HG02610 (cell line): ENCODE data around the gene KDM2A.

Experiments
- ATAC-seq: cut with Tn5 transposase; IDR thresholded peaks from one replicate; pipeline ENCODE4 v1.9.1; 2021; ENCODE audit warnings: mild to moderate bottlenecking, moderate library complexity; ENCODE audit not compliant: unreplicated experiment

Gene KDM2A

DNA sequence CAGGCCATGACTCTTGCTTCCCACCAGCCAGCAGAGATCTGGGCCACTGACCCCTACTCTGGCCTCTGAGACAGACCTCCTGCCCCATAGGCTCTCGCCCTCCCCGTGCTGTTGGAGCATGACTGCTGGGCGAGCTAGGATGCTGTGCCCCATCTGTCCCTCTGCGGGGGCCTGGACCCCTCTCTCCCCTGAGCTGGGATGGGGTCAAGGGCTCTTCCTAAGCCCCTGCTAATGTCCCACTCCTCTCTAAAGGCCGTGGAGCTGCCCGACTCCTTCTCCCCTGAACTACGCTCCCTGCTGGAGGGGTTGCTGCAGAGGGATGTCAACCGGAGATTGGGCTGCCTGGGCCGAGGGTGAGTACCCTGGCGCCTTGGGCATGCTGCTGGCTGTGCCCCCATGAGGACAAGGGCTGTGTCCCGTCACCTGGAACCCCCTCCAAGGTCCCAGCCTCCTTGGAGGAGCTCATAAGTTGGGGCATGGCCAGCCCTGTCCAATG is 163.9 kb downstream of the KDM2A start:
- no peak for ATAC-seq

DNA sequence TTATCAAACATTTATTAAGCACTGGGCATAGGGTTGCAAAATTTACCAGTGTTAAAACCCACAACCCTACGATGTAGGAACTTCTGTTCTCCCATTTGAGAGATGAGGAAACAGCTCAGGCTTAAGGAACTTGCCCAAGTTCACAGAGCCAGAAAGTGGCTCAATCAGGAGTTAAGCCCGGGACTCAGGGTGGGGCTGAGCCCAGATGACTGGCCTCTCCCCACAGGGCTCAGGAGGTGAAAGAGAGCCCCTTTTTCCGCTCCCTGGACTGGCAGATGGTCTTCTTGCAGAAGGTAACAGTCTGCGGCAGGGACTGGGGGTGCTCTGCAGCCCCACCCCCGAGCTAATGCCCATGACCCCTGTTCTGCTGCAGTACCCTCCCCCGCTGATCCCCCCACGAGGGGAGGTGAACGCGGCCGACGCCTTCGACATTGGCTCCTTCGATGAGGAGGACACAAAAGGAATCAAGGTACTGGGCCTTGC is 164.5 kb downstream of the KDM2A start:
- ATAC-seq: no peak

DNA sequence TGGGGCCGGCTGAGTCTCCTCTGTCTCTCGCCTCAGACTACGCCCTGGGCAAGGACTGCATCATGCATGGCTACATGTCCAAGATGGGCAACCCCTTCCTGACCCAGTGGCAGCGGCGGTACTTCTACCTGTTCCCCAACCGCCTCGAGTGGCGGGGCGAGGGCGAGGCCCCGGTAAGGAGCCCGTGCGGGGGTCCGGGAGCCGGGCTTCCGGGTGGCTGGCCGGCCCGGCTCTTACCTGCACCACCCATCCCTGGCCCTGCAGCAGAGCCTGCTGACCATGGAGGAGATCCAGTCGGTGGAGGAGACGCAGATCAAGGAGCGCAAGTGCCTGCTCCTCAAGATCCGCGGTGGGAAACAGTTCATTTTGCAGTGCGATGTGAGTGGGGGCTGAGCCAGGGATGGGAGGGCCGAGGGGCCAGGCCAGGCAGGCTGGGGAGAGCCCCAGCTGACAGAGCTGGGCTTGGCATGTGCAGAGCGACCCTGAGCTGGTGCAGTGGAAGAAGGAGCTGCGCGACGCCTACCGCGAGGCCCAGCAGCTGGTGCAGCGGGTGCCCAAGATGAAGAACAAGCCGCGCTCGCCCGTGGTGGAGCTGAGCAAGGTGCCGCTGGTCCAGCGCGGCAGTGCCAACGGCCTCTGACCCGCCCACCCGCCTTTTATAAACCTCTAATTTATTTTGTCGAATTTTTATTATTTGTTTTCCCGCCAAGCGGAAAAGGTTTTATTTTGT is 165.9 kb downstream of the KDM2A start:
- no peak for ATAC-seq

DNA sequence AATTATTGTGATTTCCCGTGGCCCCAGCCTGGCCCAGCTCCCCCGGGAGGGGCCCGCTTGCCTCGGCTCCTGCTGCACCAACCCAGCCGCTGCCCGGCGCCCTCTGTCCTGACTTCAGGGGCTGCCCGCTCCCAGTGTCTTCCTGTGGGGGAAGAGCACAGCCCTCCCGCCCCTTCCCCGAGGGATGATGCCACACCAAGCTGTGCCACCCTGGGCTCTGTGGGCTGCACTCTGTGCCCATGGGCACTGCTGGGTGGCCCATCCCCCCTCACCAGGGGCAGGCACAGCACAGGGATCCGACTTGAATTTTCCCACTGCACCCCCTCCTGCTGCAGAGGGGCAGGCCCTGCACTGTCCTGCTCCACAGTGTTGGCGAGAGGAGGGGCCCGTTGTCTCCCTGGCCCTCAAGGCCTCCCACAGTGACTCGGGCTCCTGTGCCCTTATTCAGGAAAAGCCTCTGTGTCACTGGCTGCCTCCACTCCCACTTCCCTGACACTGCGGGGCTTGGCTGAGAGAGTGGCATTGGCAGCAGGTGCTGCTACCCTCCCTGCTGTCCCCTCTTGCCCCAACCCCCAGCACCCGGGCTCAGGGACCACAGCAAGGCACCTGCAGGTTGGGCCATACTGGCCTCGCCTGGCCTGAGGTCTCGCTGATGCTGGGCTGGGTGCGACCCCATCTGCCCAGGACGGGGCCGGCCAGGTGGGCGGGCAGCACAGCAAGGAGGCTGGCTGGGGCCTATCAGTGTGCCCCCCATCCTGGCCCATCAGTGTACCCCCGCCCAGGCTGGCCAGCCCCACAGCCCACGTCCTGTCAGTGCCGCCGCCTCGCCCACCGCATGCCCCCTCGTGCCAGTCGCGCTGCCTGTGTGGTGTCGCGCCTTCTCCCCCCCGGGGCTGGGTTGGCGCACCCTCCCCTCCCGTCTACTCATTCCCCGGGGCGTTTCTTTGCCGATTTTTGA is 166.8 kb downstream of the KDM2A start:
- ATAC-seq: no peak

DNA sequence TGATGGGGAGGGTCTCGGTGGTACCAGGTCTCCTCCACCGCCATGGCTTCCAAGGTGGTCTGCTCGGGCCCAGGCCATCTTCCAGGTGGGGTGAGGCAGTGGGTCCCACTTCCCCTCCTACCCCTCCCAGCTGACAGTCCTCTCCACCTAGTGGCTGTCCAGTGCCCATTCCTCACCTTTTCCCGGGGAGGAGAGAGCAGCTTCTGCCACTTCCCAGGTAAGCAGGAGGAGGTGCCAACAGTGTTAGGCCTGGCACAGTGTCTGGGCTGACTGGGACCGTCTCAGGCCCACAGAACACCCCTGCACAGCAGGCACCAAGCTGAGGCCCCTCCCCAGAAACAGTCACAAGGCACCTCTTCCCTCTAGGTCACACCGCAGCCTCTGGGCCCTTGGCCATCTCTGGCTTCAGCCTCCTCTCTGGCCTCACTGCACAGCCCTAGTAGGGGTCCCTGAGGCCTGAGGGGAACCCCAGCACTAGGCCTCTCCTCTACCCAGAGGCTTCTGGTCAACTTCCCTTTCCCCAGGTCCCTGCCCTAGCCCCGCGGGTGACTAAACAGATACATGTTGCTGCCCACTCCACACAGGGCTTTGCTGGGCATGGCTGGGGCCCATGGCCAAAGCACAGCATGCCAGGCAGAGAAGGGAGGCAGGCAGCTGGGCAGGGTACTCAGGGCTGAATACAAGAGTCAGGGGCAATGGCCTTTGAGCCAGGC is 167.7 kb downstream of the KDM2A start:
- no peak for ATAC-seq

DNA sequence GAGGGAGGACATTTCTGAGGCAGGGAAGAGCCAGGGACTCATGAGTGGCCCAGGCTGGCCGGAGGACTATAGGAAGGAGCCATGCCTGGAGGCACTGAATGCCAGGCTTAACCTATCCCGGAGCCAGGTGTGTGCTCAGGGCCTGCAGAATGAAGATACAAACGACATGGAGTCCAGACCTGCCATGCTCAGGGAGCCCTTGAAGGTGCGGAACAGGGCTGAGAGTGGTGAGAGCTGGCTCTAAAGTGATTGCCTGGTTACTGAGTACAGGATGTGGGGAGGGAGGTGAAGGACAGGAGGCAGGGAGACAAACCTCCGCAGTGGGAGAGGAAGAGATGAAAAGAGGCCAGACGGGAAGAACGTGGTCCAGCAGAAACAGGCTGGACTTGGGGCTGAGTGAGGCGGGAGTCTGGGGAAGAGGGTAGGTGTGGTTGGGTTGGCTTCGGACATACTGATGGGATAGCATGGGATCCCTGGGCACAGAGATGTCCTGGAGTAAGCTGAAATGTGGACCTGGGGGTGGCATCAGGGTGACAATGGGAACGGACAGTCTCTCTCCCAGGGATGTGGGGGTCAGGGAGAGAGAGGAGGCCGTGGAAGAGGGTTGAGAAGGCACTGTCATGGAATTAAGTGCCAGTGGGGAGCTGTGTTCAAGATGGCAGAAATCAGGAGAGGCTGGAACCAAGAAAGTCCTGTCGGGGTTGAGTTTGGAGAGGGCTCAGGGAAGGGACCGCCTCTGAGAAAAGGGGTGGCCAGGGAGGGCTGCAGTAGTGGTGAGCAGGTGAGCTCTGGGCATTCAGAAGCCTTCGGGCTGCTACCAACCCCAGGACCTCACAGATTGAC is 168.5 kb downstream of the KDM2A start:
- ATAC-seq: no peak

DNA sequence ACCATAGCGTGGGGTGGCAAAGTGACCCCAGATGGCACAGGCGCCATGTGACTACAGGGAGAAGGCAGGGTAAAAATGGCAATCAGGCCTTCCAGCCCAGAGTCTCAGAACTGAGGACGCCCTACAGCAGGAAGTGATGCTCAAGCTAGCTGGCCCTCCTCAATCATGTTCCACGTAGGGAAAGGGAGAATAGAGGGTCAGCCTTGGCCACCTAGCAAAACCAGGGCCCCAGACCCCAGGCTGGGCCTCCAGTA is 169.1 kb downstream of the KDM2A start:
- peak; percentile 1 for ATAC-seq

DNA sequence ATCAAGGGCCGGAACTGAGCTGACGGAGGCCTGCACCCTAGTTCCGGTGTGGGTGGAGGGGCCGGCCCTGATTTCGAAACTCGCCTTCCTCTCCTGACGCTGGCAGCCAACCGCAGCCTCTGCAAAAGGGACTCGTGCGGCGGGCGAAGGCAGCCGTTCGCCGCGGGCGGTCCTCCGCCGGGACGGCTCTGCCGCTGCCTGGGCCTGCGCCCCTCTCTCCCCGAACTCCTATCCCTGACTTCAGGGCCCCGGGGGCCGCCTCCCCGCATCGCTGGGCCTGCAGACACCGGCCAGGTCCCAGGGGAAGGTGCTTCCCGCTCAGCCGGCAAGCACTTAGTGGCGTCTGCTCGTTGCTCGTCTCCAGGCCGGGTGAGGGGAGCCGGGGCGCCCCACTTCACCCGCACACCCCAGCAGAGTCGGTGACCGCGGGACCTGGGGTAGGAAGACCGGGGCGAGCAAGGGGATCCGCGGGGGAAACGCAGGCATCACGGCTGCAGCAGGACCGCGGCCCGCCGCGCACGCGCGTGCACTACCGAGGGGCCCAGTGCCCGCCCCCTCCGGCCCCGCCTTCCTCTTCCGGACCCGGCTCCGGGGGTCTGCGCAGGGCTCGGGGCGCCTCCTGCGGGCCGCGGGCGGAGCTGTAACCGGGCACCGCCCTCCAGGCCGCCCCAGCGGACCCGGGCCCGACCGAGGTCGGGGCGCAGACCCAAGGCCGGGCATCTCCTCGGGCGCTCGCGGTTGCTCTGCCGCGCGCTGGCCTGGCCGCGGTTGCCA is 169.6 kb downstream of the KDM2A start:
- peak; percentile 60 for ATAC-seq

DNA sequence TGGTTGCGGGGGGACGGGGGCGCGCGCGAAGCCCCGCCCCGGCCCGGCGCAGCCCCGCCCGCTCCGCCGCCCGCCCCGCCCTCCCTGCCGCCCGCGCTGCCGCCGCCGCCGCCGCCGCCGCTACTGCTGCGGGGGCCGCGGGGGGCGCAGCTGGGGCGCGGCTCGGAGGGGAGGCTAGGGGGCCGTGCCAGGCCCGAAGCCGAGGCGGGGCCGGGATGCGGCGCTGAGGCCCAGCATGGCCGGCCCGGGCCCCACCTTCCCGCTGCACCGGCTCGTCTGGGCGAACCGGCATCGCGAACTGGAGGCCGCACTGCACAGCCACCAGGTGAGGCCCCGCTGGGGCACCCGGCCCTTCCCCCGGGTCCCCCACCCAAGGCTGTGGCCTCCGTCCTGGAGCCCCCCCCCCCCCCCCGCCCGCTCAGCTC is 170.2 kb downstream of the KDM2A start, which contains the start of gene ANKRD13D:
TSS of gene ANKRD13D (plus strand) at position 78 of the 425 bp plus-strand sequence. CDS start at position 236, 158 bp downstream.
- no peak for ATAC-seq

DNA sequence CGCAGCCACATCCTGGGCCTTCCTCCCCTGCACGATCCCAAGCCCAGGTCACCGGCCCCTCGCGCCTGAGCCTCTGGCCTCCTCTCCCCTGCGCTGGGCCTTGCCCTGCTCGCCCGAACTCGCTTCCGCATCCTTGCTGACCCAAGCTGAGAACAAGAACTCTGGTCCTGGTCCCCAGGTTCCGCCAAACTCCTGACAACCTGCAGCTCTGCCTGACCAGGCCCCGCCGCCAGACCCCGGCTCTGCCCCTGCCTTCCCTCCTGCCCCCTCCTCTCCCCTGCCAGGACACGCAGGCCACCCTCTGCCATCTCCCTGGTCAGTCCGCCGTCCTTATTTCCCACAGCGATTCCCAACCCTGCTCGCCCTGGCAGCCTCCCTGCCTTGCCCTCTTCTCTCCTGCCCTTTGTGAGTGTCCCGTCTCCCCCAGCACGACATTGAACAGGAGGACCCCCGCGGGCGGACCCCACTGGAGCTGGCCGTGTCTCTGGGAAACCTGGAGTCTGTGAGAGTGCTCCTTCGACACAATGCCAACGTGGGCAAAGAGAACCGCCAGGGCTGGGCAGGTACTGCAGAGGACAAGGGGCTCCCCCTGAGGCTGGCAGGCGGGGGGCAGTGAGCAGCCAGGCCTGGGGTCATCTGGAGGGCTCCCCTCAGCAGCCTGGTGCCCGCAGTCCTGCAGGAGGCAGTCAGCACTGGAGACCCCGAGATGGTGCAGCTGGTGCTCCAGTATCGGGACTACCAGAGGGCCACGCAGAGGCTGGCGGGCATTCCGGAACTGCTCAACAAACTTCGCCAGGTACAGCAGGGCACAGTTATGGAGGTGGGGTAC is 170.8 kb downstream of the KDM2A start:
- no peak for ATAC-seq

DNA sequence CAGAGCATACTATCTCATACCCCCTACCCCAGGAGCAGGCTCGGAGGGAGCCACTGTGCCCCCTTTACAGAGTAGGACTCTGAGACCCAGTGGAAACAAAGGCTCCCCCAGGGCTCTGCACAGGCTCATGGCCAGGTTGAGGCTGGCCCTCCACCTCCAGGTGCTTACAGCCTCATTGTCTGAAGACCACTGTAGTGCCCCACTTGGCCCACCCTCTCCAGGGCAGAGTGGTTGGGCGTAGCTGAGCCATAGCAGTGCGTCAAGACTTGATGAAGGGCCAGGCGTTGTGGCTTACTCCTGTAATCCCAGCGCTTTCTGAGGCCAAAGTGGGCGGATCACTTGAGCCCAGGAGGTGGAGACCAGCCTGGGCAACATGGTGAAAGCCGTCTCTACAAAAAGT is 171.7 kb downstream of the KDM2A start:
- ATAC-seq: no peak

DNA sequence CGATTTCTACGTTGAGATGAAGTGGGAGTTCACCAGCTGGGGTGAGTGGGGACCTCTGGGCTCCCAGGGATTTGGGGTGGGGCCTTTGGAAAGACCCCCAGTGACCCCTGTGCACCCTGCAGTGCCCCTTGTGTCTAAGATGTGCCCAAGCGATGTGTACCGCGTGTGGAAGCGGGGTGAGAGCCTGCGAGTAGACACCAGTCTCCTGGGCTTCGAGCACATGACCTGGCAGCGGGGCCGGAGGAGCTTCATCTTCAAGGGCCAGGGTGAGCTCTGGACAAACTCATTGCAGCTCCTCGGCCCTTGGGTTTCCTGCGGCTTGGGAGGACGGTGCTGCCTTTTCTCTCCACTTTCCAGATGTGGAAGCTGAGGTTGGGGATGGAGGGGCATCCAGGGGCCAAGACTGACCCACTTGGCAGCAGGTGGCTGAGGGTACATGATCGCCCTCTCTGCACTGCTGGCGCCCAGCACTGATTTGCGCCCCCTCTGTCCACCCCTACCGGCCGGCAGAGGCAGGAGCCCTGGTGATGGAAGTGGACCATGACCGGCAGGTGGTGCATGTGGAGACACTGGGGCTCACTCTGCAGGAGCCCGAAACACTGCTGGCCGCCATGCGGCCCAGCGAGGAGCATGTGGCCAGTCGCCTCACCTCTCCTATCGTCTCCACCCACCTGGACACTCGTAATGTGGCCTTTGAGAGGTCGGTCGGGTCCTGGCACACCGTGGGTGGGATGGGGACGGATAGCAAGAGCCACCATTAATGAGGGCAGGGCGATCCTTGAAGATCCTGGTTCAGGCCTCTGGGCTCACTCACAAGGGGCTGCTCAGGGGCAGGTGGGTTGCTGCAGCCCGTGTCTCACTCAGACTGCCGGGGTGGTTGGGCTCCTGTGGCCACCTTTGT is 172.7 kb downstream of the KDM2A start:
- no peak for ATAC-seq

DNA sequence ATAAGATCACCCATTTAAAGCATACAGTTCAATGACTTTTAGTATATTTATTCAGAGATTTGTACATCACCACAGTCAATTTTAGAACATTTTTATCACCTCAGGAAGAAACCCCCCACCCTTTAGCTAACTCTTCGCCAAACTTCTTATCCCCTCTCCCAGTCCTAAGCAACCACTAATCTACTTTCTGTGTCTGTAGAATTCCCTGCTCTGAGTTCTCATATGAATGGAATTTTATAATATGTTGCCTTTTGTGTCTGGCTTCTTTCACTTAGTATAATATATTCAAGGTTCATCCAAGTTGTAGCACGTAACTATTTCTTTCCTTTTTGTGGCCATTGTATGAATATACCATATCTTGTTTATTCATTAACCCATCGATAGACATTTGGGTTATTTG is 173.6 kb downstream of the KDM2A start:
- ATAC-seq: no peak

DNA sequence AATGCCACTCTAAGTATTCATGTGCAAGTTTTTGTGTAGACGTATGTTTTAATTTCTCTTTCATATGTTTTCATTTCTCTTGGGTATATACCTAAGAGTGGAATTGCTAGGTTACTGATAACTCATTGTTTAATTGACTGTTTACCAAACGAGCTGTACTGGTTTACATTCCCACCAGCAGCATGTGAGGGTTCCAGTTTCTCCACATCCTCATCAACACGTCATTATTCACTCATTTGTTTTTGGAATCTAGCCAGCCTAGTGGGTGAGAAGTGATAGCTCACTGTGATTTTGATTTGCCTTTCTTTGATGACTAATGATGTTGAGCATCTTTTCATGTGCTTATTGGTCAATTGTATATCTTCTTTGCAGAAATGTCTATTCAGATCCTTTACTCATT is 174.0 kb downstream of the KDM2A start:
- ATAC-seq: no peak

DNA sequence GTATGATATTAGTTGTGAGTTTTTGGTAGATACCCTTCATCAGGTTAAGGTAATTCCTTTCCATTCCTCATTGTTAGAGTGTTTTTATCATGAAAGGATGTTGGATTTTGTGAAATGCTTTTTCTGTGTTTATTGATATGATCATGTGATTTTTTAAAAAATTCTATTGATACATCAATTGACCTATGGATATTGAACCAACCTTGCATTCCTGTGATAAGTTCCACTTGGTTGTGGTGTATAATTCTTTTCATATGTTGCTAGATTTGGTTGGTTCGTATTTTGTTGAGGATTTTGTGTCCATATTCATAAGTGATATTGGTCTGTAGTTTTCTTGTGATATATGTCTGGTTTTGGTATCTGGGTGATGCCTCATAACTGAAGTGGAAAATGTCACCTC is 176.8 kb downstream of the KDM2A start:
- ATAC-seq: no peak

DNA sequence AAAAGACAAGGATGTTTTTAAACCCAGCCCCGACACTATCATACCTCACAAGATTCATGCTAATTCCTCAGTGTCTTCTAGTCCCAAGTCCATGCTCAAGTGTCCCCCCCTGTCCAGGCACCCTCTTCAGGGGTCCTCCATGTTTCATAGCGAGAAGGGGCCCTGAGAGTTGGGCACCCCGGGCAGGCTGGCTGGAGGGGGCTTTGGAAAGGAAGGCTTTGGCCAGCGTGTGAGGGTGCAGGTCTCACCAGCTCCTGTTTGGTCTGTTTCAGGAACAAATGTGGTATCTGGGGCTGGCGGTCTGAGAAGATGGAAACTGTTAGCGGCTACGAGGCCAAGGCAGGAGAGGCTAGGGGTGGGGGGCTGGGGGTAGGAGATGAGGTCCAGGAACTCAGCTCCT is 179.7 kb downstream of the KDM2A start:
- ATAC-seq: no peak

DNA sequence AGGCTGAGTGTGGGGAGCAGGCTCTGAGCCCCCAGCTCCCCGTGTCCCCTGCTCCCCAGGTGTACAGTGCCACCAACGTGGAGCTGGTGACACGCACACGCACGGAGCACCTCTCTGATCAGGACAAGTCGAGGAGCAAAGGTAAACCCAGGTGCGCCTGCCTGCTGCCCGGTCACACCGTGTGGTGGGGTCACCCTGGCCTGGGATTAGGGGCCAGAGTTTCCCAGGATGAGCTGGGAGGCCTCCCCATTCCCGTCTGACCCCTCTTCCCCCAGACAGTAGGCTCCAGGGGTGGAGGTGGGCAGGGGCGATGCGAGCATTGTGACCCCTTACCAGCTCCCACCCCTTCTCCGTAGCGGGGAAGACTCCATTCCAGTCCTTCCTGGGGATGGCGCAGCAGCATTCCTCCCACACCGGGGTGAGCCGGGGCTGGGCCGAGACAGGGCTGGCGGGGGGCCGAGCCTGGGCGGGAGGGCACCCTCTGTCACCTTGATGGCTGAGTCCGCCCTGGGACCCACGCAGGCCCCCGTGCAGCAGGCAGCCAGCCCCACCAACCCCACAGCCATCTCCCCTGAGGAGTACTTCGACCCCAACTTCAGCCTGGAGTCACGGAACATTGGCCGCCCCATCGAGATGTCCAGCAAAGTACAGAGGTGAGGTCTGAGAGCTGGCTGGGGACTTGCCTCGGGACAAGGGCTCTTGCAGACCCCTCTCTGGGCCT is 180.6 kb downstream of the KDM2A start:
- ATAC-seq: no peak
